Umbilical cord (tissue), 2 donors: ENCODE results near the gene SYNM. TPM values are rescaled to one million over a fixed set of nuclear protein-coding genes. Genes with fewer than 3 reads are reported as not detected.

Experiments
- DNase-seq: peaks from one replicate; pipeline ENCODE4 v3.0.0-alpha.2; 2015; ENCODE audit warnings: low spot score
- total RNA-seq: library from RNA; depleted of rRNA; stranded (reverse); fragments of >200 nt; gene quantifications from one replicate; pipeline ENCODE4 v1.2.3, GENCODE V29; 2014; ENCODE audit warnings: low replicate concordance; ENCODE audit not compliant: insufficient read depth

SYNM gene
- total RNA-seq, 1 donor from 2014 or later, result 230 TPM

- DNase-seq, result no peak
Observed at GRCh38 chr15:99082798-99083197, 22.1 kb upstream of the SYNM start.

DNA sequence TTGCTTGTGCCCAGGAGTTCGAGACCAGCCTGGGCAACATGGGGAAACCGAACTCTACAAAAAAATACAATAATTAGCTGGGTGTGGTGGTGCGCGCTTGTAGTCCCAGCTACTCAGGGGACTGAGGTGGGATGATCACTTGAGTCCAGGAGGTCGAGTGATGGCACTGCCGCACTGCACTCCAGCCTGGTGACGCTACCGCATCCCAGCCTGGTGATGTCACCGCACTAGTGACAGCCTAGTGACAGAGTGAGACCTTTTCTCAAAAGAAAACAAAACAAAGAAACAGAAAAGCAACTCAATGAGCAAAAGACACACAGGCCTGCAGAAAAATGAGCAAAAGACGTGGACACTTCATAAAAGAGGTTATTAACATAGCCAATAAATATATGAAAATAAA lies 19.9 kb upstream of the SYNM start:
- no peak for DNase-seq

GRCh38 chr15:99085413-99086326 lies 19.2 kb upstream of the SYNM start:
- no peak for DNase-seq

DNA sequence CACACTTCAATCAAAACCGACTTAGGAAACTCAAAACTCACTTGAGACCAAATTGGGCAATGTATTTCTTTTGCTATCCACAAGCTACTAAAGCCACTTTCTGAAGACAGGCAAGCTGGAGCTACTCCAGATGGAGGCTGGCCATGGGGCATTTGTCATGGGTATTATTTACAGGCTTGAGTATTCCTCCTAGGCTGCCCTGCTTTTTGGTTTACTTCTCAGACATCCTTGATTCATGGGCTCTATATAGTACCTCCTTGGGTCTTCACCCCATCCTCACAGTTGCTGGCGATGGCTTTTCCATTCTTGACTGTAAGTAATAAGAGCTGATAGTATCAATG lies 18.6 kb upstream of the SYNM start:
- DNase-seq, result no peak

DNA sequence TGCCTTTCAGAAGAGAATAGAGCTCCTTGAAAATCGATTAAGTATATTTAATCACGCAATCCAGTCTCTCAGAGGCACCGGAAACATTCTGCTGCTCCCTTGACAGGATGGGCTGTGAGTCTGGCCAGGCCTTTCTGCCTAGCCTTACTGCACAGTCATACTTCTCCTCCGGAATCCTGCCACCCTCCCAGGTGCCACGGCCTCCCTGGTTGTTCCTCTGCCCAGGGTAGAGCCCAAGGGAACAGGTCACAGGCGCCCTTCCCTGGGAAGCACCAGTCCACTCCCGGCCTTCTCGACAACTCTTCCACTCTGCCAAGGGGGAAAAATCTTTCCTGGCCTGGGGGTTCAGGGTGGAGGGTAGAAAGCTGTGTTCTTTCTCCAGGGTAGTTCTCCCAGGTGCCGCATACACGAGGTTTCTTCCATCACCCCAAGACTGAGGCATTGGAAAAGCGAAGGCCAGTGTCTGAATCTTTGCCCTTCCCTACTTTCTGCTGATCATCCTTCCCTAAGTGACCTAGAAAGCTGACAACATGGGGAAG lies 17.4 kb upstream of the SYNM start:
- DNase-seq, result no peak

GRCh38 chr15:99090011-99090699 lies 14.7 kb upstream of the SYNM start:
- DNase-seq, result no peak

DNA sequence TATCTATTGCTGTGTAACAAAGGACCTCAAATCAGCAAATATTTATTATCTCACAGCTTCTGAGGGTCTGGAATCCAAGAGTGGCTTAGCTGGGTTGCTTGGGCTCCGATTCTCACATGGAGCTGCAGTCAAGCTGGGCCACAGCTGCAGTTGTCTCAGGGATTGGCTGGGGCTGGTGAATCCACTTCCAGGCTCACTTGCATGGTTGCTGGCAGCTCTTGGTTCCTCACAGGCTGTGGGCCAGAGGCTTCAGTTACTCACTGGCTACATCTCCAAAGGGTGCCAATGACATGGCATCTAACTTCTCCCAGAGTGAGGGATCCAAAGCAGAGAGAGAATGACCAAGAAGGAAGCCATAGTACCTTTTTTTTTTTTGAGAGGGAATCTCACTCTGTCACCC lies 13.9 kb upstream of the SYNM start:
- no peak for DNase-seq

DNA sequence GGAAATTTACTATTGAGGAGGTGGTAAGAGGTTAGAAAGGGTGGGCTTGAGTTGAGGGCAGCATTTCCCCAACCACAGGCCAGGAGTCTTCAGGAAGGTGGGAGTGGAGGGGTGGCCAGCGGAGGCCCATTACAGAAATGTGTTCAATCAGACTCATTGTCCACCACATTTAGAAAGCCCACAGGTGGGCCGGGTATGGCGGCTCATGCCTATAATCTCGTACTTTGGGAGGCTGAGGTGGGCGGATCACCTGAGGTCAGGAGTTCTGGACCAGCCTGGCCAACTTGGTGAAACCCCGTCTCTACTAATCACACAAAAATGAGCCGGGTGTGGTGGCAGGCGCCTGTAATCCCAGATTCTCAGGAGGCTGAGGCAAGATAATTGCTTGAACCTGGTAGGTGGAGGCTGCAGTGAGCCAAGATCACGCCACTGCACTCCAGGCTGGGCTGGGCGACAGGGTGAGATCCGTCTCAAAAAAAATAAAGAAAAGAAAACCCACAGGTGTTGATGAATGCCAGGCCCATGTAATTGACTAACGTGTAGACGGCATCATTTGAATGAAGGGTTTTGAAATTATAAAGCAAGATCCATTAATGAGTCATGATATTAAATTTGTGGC lies 12.2 kb upstream of the SYNM start:
- no peak for DNase-seq

DNA sequence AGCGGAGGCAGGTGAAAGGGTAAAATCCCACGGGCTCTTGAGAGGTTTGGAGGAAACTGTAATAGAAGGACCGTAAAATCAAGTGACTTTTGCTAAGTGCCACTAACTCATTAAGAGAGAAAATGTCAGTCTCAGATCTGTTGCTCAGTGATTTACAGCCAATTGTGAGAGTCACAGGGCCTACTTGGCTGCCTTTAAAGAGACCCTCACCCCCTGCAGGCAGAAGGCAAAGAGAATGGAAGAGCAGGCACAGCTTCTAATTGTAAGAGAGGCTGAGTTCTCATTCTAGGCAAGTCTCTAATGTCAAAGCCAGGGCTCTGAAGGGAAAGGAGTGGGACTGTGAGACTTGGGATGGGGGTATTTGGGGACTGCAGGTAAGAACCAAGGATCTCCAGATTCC lies 9.3 kb upstream of the SYNM start:
- DNase-seq, result no peak

- no peak for DNase-seq
Observed at GRCh38 chr15:99096173-99096893, 8.5 kb upstream of the SYNM start.

- no peak for DNase-seq
Observed at GRCh38 chr15:99096894-99097426, 7.9 kb upstream of the SYNM start.

- DNase-seq, result no peak
Observed at GRCh38 chr15:99097441-99098410, 7.2 kb upstream of the SYNM start.

DNA sequence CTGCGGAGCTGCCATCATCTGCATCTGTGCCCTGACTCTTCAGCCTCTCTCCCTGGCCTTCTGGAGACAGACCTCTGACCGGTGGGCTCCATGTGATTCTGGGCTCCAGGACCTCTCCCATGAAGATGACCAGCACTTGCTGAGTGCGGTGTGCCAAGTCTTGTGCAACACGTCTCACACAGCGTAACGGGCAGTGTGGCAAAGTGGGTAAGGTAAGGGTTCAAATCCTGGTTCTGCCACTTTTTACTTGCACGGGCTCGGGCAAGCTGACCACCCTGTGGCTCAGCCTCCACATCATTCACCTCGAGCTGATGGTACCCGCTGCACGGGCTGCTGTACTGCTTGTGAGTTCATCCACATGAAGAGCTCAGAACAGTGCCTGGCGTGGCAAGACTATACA lies 6.5 kb upstream of the SYNM start:
- DNase-seq, result no peak

- DNase-seq, result no peak
Observed at GRCh38 chr15:99098991-99099390, 5.9 kb upstream of the SYNM start.

GRCh38 chr15:99099661-99100060 lies 5.2 kb upstream of the SYNM start:
- no peak for DNase-seq

DNA sequence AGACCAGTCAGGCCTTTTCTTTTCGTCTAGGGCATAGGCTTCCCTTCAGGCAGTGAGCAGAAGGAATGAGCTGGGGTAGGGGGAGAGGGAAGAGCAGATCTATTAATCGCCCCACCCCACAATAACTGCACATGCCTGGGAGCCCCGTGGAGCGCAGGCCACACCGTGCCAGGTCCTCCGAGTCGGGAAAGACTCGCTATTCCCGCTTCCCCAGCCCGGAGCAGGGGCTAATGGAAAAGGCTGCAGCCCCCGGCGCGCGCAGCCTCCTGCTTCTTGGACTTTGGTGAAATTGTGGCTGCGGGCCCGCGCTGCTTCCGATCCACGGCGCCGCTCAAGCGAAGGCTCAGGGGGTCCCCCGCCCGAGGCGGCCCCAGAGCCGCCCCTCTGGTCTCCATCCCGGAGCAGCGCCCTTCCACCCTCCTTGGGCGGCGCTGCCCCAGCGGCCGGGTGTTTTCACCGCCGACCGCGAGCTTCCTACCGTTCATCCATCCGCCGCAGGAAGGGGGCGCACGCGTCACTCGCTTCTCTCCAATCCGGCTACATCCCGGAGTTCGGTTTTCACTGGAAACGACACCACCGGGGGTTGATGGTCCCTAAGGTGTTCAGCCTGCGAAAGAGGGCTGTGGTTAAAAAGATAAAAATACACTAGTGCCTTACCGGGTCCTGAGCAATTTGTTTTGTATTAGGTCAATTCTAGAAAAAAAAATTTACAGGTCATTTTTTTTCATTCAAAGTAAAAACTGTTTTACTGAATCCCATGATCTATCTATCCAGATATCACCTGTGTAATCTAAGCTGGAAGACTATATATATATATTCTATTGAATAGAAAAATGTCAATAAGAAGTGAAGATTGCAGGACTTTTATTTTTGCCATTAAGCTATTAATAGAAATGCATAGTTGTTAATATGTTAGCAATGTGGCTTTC lies 4.4 kb upstream of the SYNM start:
- peak; percentile 75 for DNase-seq

GRCh38 chr15:99101501-99101900 lies 3.4 kb upstream of the SYNM start:
- DNase-seq, result no peak

DNA sequence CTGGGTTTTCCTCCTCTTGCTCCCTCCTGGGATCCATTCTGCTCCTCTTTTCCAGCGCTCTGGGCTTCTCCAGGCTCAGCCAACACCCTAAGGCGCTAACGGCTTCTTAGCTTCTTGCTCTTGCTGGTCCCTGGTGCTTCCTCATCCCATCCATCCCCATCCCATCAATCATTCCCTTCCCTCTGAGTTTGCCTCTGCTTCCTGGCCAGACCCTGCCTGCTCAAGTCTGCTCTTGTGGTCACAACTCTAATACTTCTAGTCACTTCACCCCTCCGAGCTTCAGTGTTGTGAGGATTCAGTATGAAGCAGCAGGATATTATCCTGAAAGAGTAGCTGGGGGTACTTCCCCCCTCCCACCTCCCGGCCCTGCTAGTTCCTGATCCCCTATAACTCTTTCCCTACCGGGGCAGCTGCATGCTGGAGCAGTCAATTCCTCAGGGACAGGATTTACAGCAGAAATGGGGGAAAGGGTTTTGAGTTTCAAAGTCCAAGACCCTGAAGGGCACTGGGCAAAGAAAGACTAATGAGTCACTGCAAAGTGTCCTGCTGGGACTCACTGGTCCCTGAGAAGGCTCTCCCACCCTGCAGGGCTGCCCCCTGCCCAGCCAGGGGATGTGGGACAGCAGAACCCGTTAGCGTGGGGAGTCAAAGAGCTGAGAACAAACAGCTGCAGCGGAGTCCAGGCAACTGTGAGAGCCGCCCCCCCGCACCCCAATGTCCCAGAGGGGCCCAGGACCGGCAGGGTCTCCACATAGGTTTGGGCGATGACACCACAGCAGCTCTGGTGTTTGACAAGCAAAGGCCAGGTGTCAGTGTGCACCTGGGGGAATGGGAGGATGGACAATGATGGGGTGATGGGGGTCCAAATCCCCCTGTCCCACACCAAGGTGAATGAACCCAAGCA lies 2.3 kb upstream of the SYNM start:
- DNase-seq, result no peak
